Erythroblast (primary cell): Measurements from ENCODE around the gene KAT6B.

Source experiments
- GATA1 ChIP-seq: IDR thresholded peaks from 2 replicates; pipeline ENCODE4 v1.6.1; 2011; ENCODE audit warnings: low read depth, mild to moderate bottlenecking, control low read depth, low read length, moderate library complexity
- POLR2A ChIP-seq: IDR thresholded peaks from 2 replicates; pipeline ENCODE4 v1.6.1; 2011; ENCODE audit warnings: mild to moderate bottlenecking, low read length

- TF ChIP-seq POLR2A (no peak), GATA1 (no peak)
Observed at GRCh38 chr10:74925291-74925690, 98.9 kb downstream of the KAT6B start.
